Measurements from ENCODE around the gene LRBA.

The LRBA gene

GRCh38 chr4:150949342-150949741 is 65.7 kb downstream of the LRBA start:
- peaks cover 33% of the 10 kb centered on the region for H3K79me2 ChIP-seq (ENCODE audit: insufficient read depth, low read length)
- H3K9ac ChIP-seq (ENCODE audit: low read length), result no peak overlapping the region
- no peaks in the 10 kb centered on the region for H3F3A ChIP-seq (ENCODE audit: insufficient read depth, low read length)
- no peaks in the 10 kb centered on the region for H3K4me1 ChIP-seq (ENCODE audit: insufficient read depth, low read length, severe bottlenecking)
- H3K9me2 ChIP-seq (ENCODE audit: low read depth, low read length), result no peaks in the 10 kb centered on the region
- TF ChIP-seq EZH2 (IDR thresholded peaks at IDR 0.05; ENCODE audit: borderline replicate concordance, low read length) (no peak), CTCF (IDR thresholded peaks at IDR 0.05; ENCODE audit: low read length) (no peak)
- H3K27me3 ChIP-seq (ENCODE audit: insufficient read depth, low read length), result no peaks in the 10 kb centered on the region
- no peaks in the 10 kb centered on the region for H3K36me3 ChIP-seq (ENCODE audit: insufficient read depth, low read length)
- no peaks in the 10 kb centered on the region for H3K9me3 ChIP-seq (ENCODE audit: low read length)
- H4K20me1 ChIP-seq (ENCODE audit: insufficient read depth, low read length), result no peaks in the 10 kb centered on the region
- no peak overlapping the region for H3K27ac ChIP-seq (ENCODE audit: low read depth, low read length, poor library complexity, severe bottlenecking)
- no peak overlapping the region for H2AFZ ChIP-seq (ENCODE audit: low read length)
- H3K4me3 ChIP-seq (ENCODE audit: low read depth, low read length, poor library complexity, severe bottlenecking), result no peak overlapping the region
- H3K4me2 ChIP-seq (ENCODE audit: low read length), result no peak overlapping the region

DNA sequence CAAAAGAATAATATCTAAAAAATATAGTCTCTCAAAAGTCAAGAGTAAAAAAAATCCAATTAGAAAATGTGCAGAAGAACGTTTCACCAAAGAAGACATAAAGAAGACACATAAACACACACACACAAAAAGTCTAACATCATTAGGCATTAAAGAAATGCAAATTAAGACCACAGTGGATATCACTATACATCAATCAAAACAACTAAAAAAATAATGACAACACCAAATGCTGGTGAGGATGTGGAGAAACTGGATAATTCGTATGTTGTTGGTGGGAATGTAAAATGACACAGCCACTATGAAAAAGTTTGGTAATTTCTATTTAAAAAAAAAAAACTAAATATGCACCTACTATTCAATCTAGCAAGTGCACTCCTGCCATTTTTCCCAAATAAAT is 66.4 kb downstream of the LRBA start:
- H3K4me1 ChIP-seq (ENCODE audit: insufficient read depth, low read length, severe bottlenecking), result no peaks in the 10 kb centered on the region
- H3K4me2 ChIP-seq (ENCODE audit: low read length), result no peak overlapping the region
- no peaks in the 10 kb centered on the region for H3K9me2 ChIP-seq (ENCODE audit: low read depth, low read length)
- TF ChIP-seq CTCF (IDR thresholded peaks at IDR 0.05; ENCODE audit: low read length), result no peak
- no peak for TF ChIP-seq EZH2 (IDR thresholded peaks at IDR 0.05; ENCODE audit: borderline replicate concordance, low read length)
- no peak overlapping the region for H2AFZ ChIP-seq (ENCODE audit: low read length)
- no peaks in the 10 kb centered on the region for H4K20me1 ChIP-seq (ENCODE audit: insufficient read depth, low read length)
- peaks cover 34% of the 10 kb centered on the region for H3K79me2 ChIP-seq (ENCODE audit: insufficient read depth, low read length)
- H3K27me3 ChIP-seq (ENCODE audit: insufficient read depth, low read length), result no peaks in the 10 kb centered on the region
- H3K9me3 ChIP-seq (ENCODE audit: low read length), result no peaks in the 10 kb centered on the region
- no peaks in the 10 kb centered on the region for H3F3A ChIP-seq (ENCODE audit: insufficient read depth, low read length)
- no peak overlapping the region for H3K9ac ChIP-seq (ENCODE audit: low read length)
- no peak overlapping the region for H3K4me3 ChIP-seq (ENCODE audit: low read depth, low read length, poor library complexity, severe bottlenecking)
- no peak overlapping the region for H3K27ac ChIP-seq (ENCODE audit: low read depth, low read length, poor library complexity, severe bottlenecking)
- H3K36me3 ChIP-seq (ENCODE audit: insufficient read depth, low read length), result no peaks in the 10 kb centered on the region

GRCh38 chr4:150948074-150948473 is 67.0 kb downstream of the LRBA start:
- no peak overlapping the region for H3K4me2 ChIP-seq (ENCODE audit: low read length)
- H3K9me3 ChIP-seq (ENCODE audit: low read length), result no peaks in the 10 kb centered on the region
- no peaks in the 10 kb centered on the region for H3F3A ChIP-seq (ENCODE audit: insufficient read depth, low read length)
- no peak overlapping the region for H2AFZ ChIP-seq (ENCODE audit: low read length)
- H3K27ac ChIP-seq (ENCODE audit: low read depth, low read length, poor library complexity, severe bottlenecking), result no peak overlapping the region
- no peaks in the 10 kb centered on the region for H3K27me3 ChIP-seq (ENCODE audit: insufficient read depth, low read length)
- H3K4me3 ChIP-seq (ENCODE audit: low read depth, low read length, poor library complexity, severe bottlenecking), result no peak overlapping the region
- no peaks in the 10 kb centered on the region for H3K9me2 ChIP-seq (ENCODE audit: low read depth, low read length)
- H3K36me3 ChIP-seq (ENCODE audit: insufficient read depth, low read length), result no peaks in the 10 kb centered on the region
- TF ChIP-seq EZH2 (IDR thresholded peaks at IDR 0.05; ENCODE audit: borderline replicate concordance, low read length) (no peak), CTCF (IDR thresholded peaks at IDR 0.05; ENCODE audit: low read length) (no peak)
- no peak overlapping the region for H3K9ac ChIP-seq (ENCODE audit: low read length)
- H3K4me1 ChIP-seq (ENCODE audit: insufficient read depth, low read length, severe bottlenecking), result no peaks in the 10 kb centered on the region
- H3K79me2 ChIP-seq (ENCODE audit: insufficient read depth, low read length), result peaks cover 38% of the 10 kb centered on the region
- no peaks in the 10 kb centered on the region for H4K20me1 ChIP-seq (ENCODE audit: insufficient read depth, low read length)

Measured in OCI-LY1 (cell line).